Skeletal muscle satellite cell (primary cell): ENCODE measurements around the gene PDE1C.

Source experiments
- H3K27me3 ChIP-seq: 2 replicates; pipeline ENCODE4 v1.7.0; 2013; ENCODE audit warnings: low read length; ENCODE audit not compliant: control insufficient read depth, insufficient read depth
- H3K36me3 ChIP-seq: 2 replicates; pipeline ENCODE4 v1.7.0; 2013; ENCODE audit warnings: mild to moderate bottlenecking, control low read depth, low read length; ENCODE audit not compliant: insufficient read depth
- H3K4me1 ChIP-seq: 2 replicates; pipeline ENCODE4 v1.7.0; 2013; ENCODE audit warnings: low read length; ENCODE audit not compliant: control insufficient read depth, insufficient read depth
- H3K4me2 ChIP-seq: 2 replicates; pipeline ENCODE4 v1.7.0; 2013; ENCODE audit warnings: mild to moderate bottlenecking, low read length
- H3K4me3 ChIP-seq: 2 replicates; pipeline ENCODE4 v1.7.0; 2013; ENCODE audit warnings: low read length
- H3K9ac ChIP-seq: 2 replicates; pipeline ENCODE4 v1.7.0; 2013; ENCODE audit warnings: mild to moderate bottlenecking, low read depth, low read length, moderate library complexity
- H3K9me3 ChIP-seq: replicated peaks from 2 replicates; pipeline ENCODE4 v1.7.0; 2013; ENCODE audit warnings: mild to moderate bottlenecking, control low read depth, low read length

The PDE1C gene

GRCh38 chr7:31786326-31786725 lies 283.9 kb downstream of the PDE1C start:
- H3K27me3 ChIP-seq: no peaks in the 10 kb centered on the region
- no peaks in the 10 kb centered on the region for H3K9me3 ChIP-seq
- peaks cover 3% of the 10 kb centered on the region for H3K4me1 ChIP-seq
- no peak overlapping the region for H3K4me2 ChIP-seq
- no peaks in the 10 kb centered on the region for H3K36me3 ChIP-seq
- no peak overlapping the region for H3K4me3 ChIP-seq
- no peak overlapping the region for H3K9ac ChIP-seq

GRCh38 chr7:31785101-31785500 lies 285.1 kb downstream of the PDE1C start:
- Histone ChIP-seq H3K27me3 (no peaks in the 10 kb centered on the region), H3K4me1 (peaks cover 3% of the 10 kb centered on the region), H3K4me2 (no peak overlapping the region), H3K4me3 (no peak overlapping the region), H3K9me3 (no peaks in the 10 kb centered on the region), H3K36me3 (no peaks in the 10 kb centered on the region), H3K9ac (no peak overlapping the region)

- H3K4me2 ChIP-seq: no peak overlapping the region
Measured at GRCh38 chr7:31783221-31783620, 287.0 kb downstream of the PDE1C start.

GRCh38 chr7:31782411-31782991 lies 287.7 kb downstream of the PDE1C start:
- peaks cover 3% of the 10 kb centered on the region for H3K4me1 ChIP-seq

More at GRCh38 chr7:31783221-31783620, 287.0 kb downstream of the PDE1C start:
- peaks cover 3% of the 10 kb centered on the region for H3K4me1 ChIP-seq
- H3K36me3 ChIP-seq: no peaks in the 10 kb centered on the region
- H3K4me3 ChIP-seq: no peak overlapping the region
- no peaks in the 10 kb centered on the region for H3K27me3 ChIP-seq
- H3K9me3 ChIP-seq: no peaks in the 10 kb centered on the region
- no peak overlapping the region for H3K9ac ChIP-seq

GRCh38 chr7:31778296-31778695 lies 291.9 kb downstream of the PDE1C start:
- H3K9ac ChIP-seq: no peak overlapping the region
- no peaks in the 10 kb centered on the region for H3K36me3 ChIP-seq
- no peak overlapping the region for H3K4me3 ChIP-seq
- no peaks in the 10 kb centered on the region for H3K4me1 ChIP-seq
- no peaks in the 10 kb centered on the region for H3K9me3 ChIP-seq
- H3K27me3 ChIP-seq: no peaks in the 10 kb centered on the region
- no peak overlapping the region for H3K4me2 ChIP-seq

More at GRCh38 chr7:31782411-31782991, 287.7 kb downstream of the PDE1C start:
- Histone ChIP-seq H3K36me3 (no peaks in the 10 kb centered on the region), H3K27me3 (no peaks in the 10 kb centered on the region), H3K9ac (no peak overlapping the region), H3K9me3 (no peaks in the 10 kb centered on the region), H3K4me2 (no peak overlapping the region), H3K4me3 (no peak overlapping the region)

GRCh38 chr7:31776616-31777015 lies 293.6 kb downstream of the PDE1C start:
- no peak overlapping the region for H3K4me3 ChIP-seq
- H3K4me2 ChIP-seq: no peak overlapping the region
- H3K9me3 ChIP-seq: no peaks in the 10 kb centered on the region
- no peak overlapping the region for H3K9ac ChIP-seq
- no peaks in the 10 kb centered on the region for H3K36me3 ChIP-seq
- H3K27me3 ChIP-seq: no peaks in the 10 kb centered on the region
- no peaks in the 10 kb centered on the region for H3K4me1 ChIP-seq

GRCh38 chr7:31775556-31775955 lies 294.7 kb downstream of the PDE1C start:
- no peak overlapping the region for H3K4me3 ChIP-seq
- no peak overlapping the region for H3K9ac ChIP-seq
- no peaks in the 10 kb centered on the region for H3K9me3 ChIP-seq
- H3K27me3 ChIP-seq: no peaks in the 10 kb centered on the region
- H3K4me2 ChIP-seq: no peak overlapping the region
- H3K36me3 ChIP-seq: no peaks in the 10 kb centered on the region
- H3K4me1 ChIP-seq: no peaks in the 10 kb centered on the region

GRCh38 chr7:31772211-31772610 lies 298.0 kb downstream of the PDE1C start:
- Histone ChIP-seq H3K9me3 (no peaks in the 10 kb centered on the region), H3K4me1 (no peaks in the 10 kb centered on the region), H3K9ac (no peak overlapping the region), H3K27me3 (no peaks in the 10 kb centered on the region), H3K4me2 (no peak overlapping the region), H3K36me3 (no peaks in the 10 kb centered on the region), H3K4me3 (no peak overlapping the region)

- no peak overlapping the region for H3K4me2 ChIP-seq
- H3K9ac ChIP-seq: no peak overlapping the region
- H3K4me3 ChIP-seq: no peak overlapping the region
- no peaks in the 10 kb centered on the region for H3K4me1 ChIP-seq
- no peaks in the 10 kb centered on the region for H3K36me3 ChIP-seq
- no peaks in the 10 kb centered on the region for H3K9me3 ChIP-seq
- no peaks in the 10 kb centered on the region for H3K27me3 ChIP-seq
Measured at GRCh38 chr7:31767686-31768358, 302.4 kb downstream of the PDE1C start.

- no peaks in the 10 kb centered on the region for H3K36me3 ChIP-seq
- H3K27me3 ChIP-seq: no peaks in the 10 kb centered on the region
- no peaks in the 10 kb centered on the region for H3K9me3 ChIP-seq
Measured at GRCh38 chr7:31764462-31764861, 305.7 kb downstream of the PDE1C start.

GRCh38 chr7:31763548-31763947 lies 306.7 kb downstream of the PDE1C start:
- Histone ChIP-seq H3K4me1 (no peaks in the 10 kb centered on the region), H3K9ac (no peak overlapping the region), H3K36me3 (no peaks in the 10 kb centered on the region), H3K9me3 (no peaks in the 10 kb centered on the region), H3K4me2 (no peak overlapping the region), H3K27me3 (no peaks in the 10 kb centered on the region), H3K4me3 (no peak overlapping the region)

More at GRCh38 chr7:31764462-31764861, 305.7 kb downstream of the PDE1C start:
- no peak overlapping the region for H3K4me3 ChIP-seq
- H3K9ac ChIP-seq: no peak overlapping the region
- H3K4me1 ChIP-seq: no peaks in the 10 kb centered on the region
- no peak overlapping the region for H3K4me2 ChIP-seq

GRCh38 chr7:31761646-31762045 lies 308.6 kb downstream of the PDE1C start:
- Histone ChIP-seq H3K4me3 (no peak overlapping the region), H3K4me1 (no peaks in the 10 kb centered on the region), H3K9ac (no peak overlapping the region), H3K9me3 (no peaks in the 10 kb centered on the region), H3K27me3 (no peaks in the 10 kb centered on the region), H3K36me3 (no peaks in the 10 kb centered on the region), H3K4me2 (no peak overlapping the region)
